Natural killer cell (primary cell): ENCODE data around the gene FAAP100. TPM values are rescaled to one million over a fixed set of nuclear protein-coding genes. Genes with fewer than 3 reads are reported as not detected.

Source experiments
- ATAC-seq, 3 donors: fragments of 150-1000 bp in 2 of 3; fragments of 200-7000 bp in 1 of 3; cut with Tn5 transposase; 1 replicate in 1 of 3; 2 replicates in 2 of 3; pipeline ENCODE4 v1.10.0; 2021; ENCODE audit warnings: mild to moderate bottlenecking in 2 of 3, moderate library complexity in 2 of 3
- DNase-seq, 2 donors: peaks; one replicate each; pipeline versions ENCODE4 v3.0.0 to v3.0.0-alpha.2; 2013 to 2021; ENCODE audit warnings: mixed read lengths in 1 of 2
- H3K27ac ChIP-seq: one replicate; pipeline ENCODE4 v1.5.1; 2013; ENCODE audit warnings: mild to moderate bottlenecking, low read length
- H3K27me3 ChIP-seq: one replicate; pipeline ENCODE4 v1.6.1; 2013; ENCODE audit warnings: low read length; ENCODE audit not compliant: control insufficient read depth, insufficient read depth
- H3K36me3 ChIP-seq: one replicate; pipeline ENCODE4 v1.6.1; 2013; ENCODE audit warnings: low read length; ENCODE audit not compliant: control insufficient read depth, insufficient read depth
- H3K4me1 ChIP-seq: one replicate; pipeline ENCODE4 v1.6.1; 2013; ENCODE audit warnings: low read length; ENCODE audit not compliant: control insufficient read depth, insufficient read depth
- H3K4me3 ChIP-seq: one replicate; pipeline ENCODE4 v1.5.1; 2013; ENCODE audit warnings: low read length
- H3K9me3 ChIP-seq: one replicate; pipeline ENCODE4 v1.6.1; 2013; ENCODE audit warnings: low read length; ENCODE audit not compliant: control insufficient read depth, insufficient read depth
- H3K27ac Mint-ChIP-seq, 2 donors: one replicate each; pipeline ENCODE4 v1.8.0; 2022; ENCODE audit warnings: mild to moderate bottlenecking in 2 of 2, mixed read lengths in 2 of 2, moderate library complexity in 1 of 2
- H3K27me3 Mint-ChIP-seq, 2 donors: one replicate each; pipeline ENCODE4 v1.8.0; 2022; ENCODE audit warnings: low read depth in 2 of 2, mixed read lengths in 2 of 2
- H3K36me3 Mint-ChIP-seq: one replicate; pipeline ENCODE4 v1.8.0; 2022; ENCODE audit warnings: mixed read lengths
- H3K4me1 Mint-ChIP-seq, 2 donors: one replicate each; pipeline ENCODE4 v1.8.0; 2022; ENCODE audit warnings: mixed read lengths in 2 of 2
- H3K4me3 Mint-ChIP-seq: one replicate; pipeline ENCODE4 v1.8.0; 2022; ENCODE audit warnings: mild to moderate bottlenecking, moderate library complexity, mixed read lengths
- H3K9me3 Mint-ChIP-seq, 2 donors: one replicate each; pipeline ENCODE4 v1.8.0; 2022; ENCODE audit warnings: mixed read lengths in 2 of 2
- WGBS: methylation state at CpG from one replicate; pipeline ENCODE4 v1.1.7; 2013; ENCODE audit warnings: missing lambda C conversion rate; ENCODE audit not compliant: insufficient coverage; 5-methylcytosine and 5-hydroxymethylcytosine counted together
- intact Hi-C: fragments of 100-400 bp; cut with micrococcal nuclease; formaldehyde crosslinking; loops from one replicate; pipeline ENCODE4 v1.14.2; 2022
- total RNA-seq, 4 donors: library from RNA; stranded (reverse); fragments of 120-200 nt in 1 of 4; gene quantifications; one replicate each; pipeline versions ENCODE4 v1.2.3 to v1.2.4, GENCODE V29; 2013 to 2022
- TF ChIP-seq, protein P1 (sequence below): fragments of 200-600 bp; IDR thresholded peaks from one replicate; pipeline ENCODE4 v1.8.0; 2022; ENCODE audit warnings: antibody characterized with exemption

Gene FAAP100
- total RNA-seq, 3 donors from 2014 or later (not counting 1 experiment from before 2014, with no cell fraction given): 31.8 to 34.5 (median 33.1) TPM

DNA sequence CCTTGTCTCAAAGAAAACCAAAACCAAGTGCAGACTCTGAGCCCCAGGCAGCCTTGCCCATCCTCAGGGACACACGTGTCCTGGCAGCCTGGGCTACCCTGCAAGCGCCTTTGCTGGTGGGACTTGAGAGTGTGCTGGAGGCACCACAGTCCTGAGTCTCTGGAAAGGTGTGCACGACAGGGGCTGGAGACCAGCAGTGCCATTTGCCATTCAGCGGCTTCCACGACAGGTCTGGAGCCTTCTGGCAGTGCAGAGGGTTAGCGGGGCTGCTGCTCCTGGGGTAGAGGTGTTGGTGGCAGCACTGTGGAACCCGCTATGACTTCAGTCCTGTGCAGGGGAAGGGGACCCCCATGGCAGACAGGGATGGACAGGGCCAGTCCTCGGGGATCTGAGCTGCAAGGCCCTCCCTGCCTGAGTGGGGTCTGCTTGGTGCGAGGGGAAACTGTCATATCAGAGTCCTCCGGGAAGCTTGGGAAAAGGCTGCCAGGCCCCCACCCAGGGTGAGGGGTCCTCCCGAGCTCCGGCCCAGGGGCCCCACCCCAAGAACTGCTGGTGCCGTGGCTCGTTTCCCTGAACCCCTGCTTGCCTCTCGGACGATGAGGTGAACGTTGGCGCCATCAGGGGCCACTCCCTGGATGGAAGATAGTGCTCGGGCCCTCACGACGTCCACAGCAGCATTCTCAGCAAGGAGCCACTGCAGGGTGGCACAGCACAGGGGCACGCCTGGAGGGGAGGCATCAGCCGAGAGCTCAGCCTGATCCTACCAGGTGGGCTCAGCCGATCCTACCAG is 6.8 kb downstream of the FAAP100 start:
- Mint-ChIP-seq H3K27ac (no peak overlapping the region), H3K4me3 (no peak overlapping the region), H3K36me3 (no peaks in the 10 kb centered on the region), H3K4me1 (peaks cover 0 to 5% of the 10 kb centered on the region in 2 donors), H3K27me3 (no peaks in the 10 kb centered on the region), H3K9me3 (no peaks in the 10 kb centered on the region)
- Histone ChIP-seq H3K36me3 (peaks cover 60% of the 10 kb centered on the region), H3K27me3 (no peaks in the 10 kb centered on the region), H3K4me1 (peaks cover 3% of the 10 kb centered on the region), H3K27ac (no peak overlapping the region), H3K4me3 (no peak overlapping the region), H3K9me3 (no peaks in the 10 kb centered on the region)
- WGBS: 93% methylated on average over 24 of the region's 24 CpGs
- TF ChIP-seq, protein P1, sequence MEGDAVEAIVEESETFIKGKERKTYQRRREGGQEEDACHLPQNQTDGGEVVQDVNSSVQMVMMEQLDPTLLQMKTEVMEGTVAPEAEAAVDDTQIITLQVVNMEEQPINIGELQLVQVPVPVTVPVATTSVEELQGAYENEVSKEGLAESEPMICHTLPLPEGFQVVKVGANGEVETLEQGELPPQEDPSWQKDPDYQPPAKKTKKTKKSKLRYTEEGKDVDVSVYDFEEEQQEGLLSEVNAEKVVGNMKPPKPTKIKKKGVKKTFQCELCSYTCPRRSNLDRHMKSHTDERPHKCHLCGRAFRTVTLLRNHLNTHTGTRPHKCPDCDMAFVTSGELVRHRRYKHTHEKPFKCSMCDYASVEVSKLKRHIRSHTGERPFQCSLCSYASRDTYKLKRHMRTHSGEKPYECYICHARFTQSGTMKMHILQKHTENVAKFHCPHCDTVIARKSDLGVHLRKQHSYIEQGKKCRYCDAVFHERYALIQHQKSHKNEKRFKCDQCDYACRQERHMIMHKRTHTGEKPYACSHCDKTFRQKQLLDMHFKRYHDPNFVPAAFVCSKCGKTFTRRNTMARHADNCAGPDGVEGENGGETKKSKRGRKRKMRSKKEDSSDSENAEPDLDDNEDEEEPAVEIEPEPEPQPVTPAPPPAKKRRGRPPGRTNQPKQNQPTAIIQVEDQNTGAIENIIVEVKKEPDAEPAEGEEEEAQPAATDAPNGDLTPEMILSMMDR: no peak
- DNase-seq (no peak), ATAC-seq (no peak)
- intact Hi-C loops: no loop called here

DNA sequence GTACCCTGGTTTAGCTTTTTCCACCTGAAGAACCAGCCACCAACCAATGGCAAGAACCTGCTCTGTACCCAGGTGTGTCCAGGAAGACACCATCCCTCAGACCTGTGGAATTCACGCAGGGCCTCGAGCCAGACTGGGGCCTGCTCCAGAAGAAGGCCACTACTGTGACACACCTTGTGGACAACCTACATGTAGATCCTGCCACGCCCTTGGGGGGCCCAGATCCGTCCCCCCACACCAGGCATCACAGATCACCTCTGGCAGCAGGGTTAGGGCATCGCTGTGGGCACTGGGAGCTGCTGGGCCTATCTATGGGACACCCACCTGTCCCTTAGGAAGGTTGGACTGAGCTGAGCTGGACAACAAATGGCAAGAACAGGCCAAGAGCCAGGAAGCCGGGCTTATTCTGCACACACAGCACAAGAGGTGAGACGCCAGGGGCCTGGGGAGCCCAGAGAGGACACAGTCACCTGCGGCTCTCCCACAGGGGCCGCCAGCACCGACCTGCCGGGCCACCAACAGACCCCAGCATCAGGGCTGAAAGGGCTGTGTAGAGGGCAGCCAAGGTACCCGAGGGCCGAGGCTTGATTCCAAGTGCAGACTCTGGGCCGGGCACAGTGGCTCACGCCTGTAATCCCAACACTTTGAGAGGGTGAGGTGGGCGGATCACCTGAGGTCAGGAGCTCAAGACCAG is 7.7 kb downstream of the FAAP100 start:
- ATAC-seq (no peak), DNase-seq (no peak)
- H3K4me3 ChIP-seq: no peak overlapping the region
- intact Hi-C loops: no loop called here
- no peaks in the 10 kb centered on the region for H3K27me3 ChIP-seq
- no peaks in the 10 kb centered on the region for H3K4me1 Mint-ChIP-seq
- H3K9me3 ChIP-seq: no peaks in the 10 kb centered on the region
- no peak overlapping the region for H3K27ac ChIP-seq
- H3K9me3 Mint-ChIP-seq: no peaks in the 10 kb centered on the region
- no peaks in the 10 kb centered on the region for H3K27me3 Mint-ChIP-seq
- peaks cover 61% of the 10 kb centered on the region for H3K36me3 ChIP-seq
- H3K4me3 Mint-ChIP-seq: no peak overlapping the region
- no peaks in the 10 kb centered on the region for H3K36me3 Mint-ChIP-seq
- H3K27ac Mint-ChIP-seq: no peak overlapping the region
- WGBS: 97% methylated on average over 16 of the region's 16 CpGs
- H3K4me1 ChIP-seq: no peaks in the 10 kb centered on the region
- TF ChIP-seq, protein P1: no peak

DNA sequence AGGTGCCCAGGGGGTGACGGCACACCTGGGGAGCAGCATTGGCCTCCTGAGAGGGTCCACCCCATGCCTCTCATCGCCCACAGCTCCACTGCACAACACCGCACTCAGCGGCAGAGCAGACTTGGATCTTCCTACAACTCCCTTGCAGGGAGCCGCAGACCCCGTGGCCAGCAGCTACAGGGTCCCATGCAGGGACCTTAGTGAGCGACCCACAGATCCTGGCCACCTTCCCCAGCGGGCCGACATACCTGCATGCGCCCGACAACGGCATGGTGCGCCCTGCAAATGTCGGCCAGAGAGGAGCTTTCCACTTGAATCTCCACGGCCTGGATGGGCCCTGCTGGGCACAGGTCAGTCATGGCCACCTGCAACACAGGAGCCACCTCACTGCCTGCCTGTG is 8.4 kb downstream of the FAAP100 start:
- Histone ChIP-seq H3K27me3 (no peaks in the 10 kb centered on the region), H3K9me3 (no peaks in the 10 kb centered on the region), H3K27ac (no peak overlapping the region), H3K36me3 (peaks cover 59% of the 10 kb centered on the region), H3K4me3 (no peak overlapping the region), H3K4me1 (no peaks in the 10 kb centered on the region)
- no peak overlapping the region for H3K27ac Mint-ChIP-seq
- no peaks in the 10 kb centered on the region for H3K27me3 Mint-ChIP-seq
- 97% methylated on average over 15 of the region's 15 CpGs for WGBS
- ATAC-seq (no peak), DNase-seq (no peak)
- H3K9me3 Mint-ChIP-seq: no peaks in the 10 kb centered on the region
- TF ChIP-seq, protein P1: no peak
- H3K4me3 Mint-ChIP-seq: no peak overlapping the region
- H3K36me3 Mint-ChIP-seq: no peaks in the 10 kb centered on the region
- H3K4me1 Mint-ChIP-seq: no peaks in the 10 kb centered on the region
- intact Hi-C loops: no loop called here
